Stimulated activated CD8-positive, alpha-beta memory T cell treated with anti-CD3 and anti-CD28 coated beads, Interleukin-4, amount 100 ng/mL, for 48 hours (primary cell): ENCODE results near the gene DALRD3.
A peak's percentile ranks its signal among the peaks of the same experiment; 100 is the strongest.

Experiments
- DNase-seq: peaks from one replicate; pipeline ENCODE4 v3.0.0-alpha.2; 2020

The DALRD3 gene

GRCh38 chr3:49005303-49005680, 13.1 kb downstream of the DALRD3 start:
- DNase-seq, result no peak

GRCh38 chr3:49004352-49005302, 13.8 kb downstream of the DALRD3 start:
- DNase-seq, result no peak

- DNase-seq, result no peak
These were observed 17.2 kb downstream of the DALRD3 start for GRCh38 chr3:49001155-49001554.

GRCh38 chr3:48999085-48999858, 19.1 kb downstream of the DALRD3 start:
- no peak for DNase-seq

GRCh38 chr3:48997714-48998637, 20.4 kb downstream of the DALRD3 start:
- no peak for DNase-seq

GRCh38 chr3:48997102-48997635, 21.2 kb downstream of the DALRD3 start:
- no peak for DNase-seq

GRCh38 chr3:48996640-48997039, 21.7 kb downstream of the DALRD3 start:
- no peak for DNase-seq

GRCh38 chr3:48993834-48994233, 24.5 kb downstream of the DALRD3 start:
- DNase-seq, result no peak

GRCh38 chr3:48991851-48992545, 26.4 kb downstream of the DALRD3 start:
- DNase-seq, result no peak

GRCh38 chr3:48990636-48991469, 27.5 kb downstream of the DALRD3 start:
- peak; percentile 58 for DNase-seq

GRCh38 chr3:48989796-48990635, 28.4 kb downstream of the DALRD3 start, which contains the start of gene P4HTM:
Gene P4HTM, plus strand, starts transcription at chr3:48990241. Its CDS starts 16 bp downstream, at chr3:48990257.
- DNase-seq, result peak; percentile 88

GRCh38 chr3:48989126-48989795, 29.1 kb downstream of the DALRD3 start:
- DNase-seq, result no peak

GRCh38 chr3:48985831-48986376, 32.5 kb downstream of the DALRD3 start:
- no peak for DNase-seq

- DNase-seq, result no peak
These were observed 33.7 kb downstream of the DALRD3 start for GRCh38 chr3:48984663-48985062.

GRCh38 chr3:48983096-48983495, 35.3 kb downstream of the DALRD3 start:
- DNase-seq, result no peak

GRCh38 chr3:48982686-48983085, 35.7 kb downstream of the DALRD3 start:
- DNase-seq, result no peak

GRCh38 chr3:48982016-48982415, 36.4 kb downstream of the DALRD3 start:
- DNase-seq, result no peak

- no peak for DNase-seq
These were observed 38.1 kb downstream of the DALRD3 start for GRCh38 chr3:48980295-48980694.

- no peak for DNase-seq
These were observed 38.9 kb downstream of the DALRD3 start for GRCh38 chr3:48979451-48979850.
